SK-N-SH (cell line): Measurements from ENCODE around the gene APBA2. TPM values are rescaled to one million over a fixed set of nuclear protein-coding genes. Genes with fewer than 3 reads are reported as not detected.

Source experiments
- CTCF ChIA-PET: fragments of 300-600, 350-600 bp; formaldehyde crosslinking; extraction: SDS; loops from one replicate; lab custom pipeline; 2021; lab: Yijun Ruan, JAX
- POLR2A ChIA-PET: fragments of 350-600 bp; sonication (Branson Sonifier 250); formaldehyde crosslinking; extraction: SDS; loops from one replicate; lab custom pipeline; 2020; ENCODE audit warnings: antibody characterized with exemption, inconsistent platforms; lab: Yijun Ruan, JAX
- DNase-seq: peaks from one replicate; pipeline ENCODE4 v3.0.0; 2012
- H2AFZ ChIP-seq: fragments of 200-600 bp; sonication (generic); 2 replicates; pipeline ENCODE4 v1.8.1; 2016; ENCODE audit warnings: antibody characterized with exemption, mild to moderate bottlenecking, low read depth
- H3F3A ChIP-seq: fragments of 200-600 bp; sonication (generic); replicated peaks from 2 replicates; pipeline ENCODE3; 2016; ENCODE audit warnings: antibody characterized with exemption, mild to moderate bottlenecking; ENCODE audit not compliant: insufficient read depth
- H3K27ac ChIP-seq, 2 experiments: fragments of 200-500 bp in 1 of 2; fragments of 200-600 bp in 1 of 2; sonication (Bioruptor generic) in 1 of 2; sonication (generic), shearing (Covaris generic) in 1 of 2; 2 replicates each; pipeline versions ENCODE4 v1.5.1 to v1.6.1; 2014 to 2016; ENCODE audit warnings: low read depth in 2 of 2, inconsistent platforms in 1 of 2, low read length in 1 of 2, mild to moderate bottlenecking in 1 of 2, mixed read lengths in 1 of 2
- H3K27me3 ChIP-seq: fragments of 200-600 bp; sonication (generic), shearing (Covaris generic); 2 replicates; pipeline ENCODE4 v1.6.1; 2016; ENCODE audit warnings: mixed run types; ENCODE audit not compliant: insufficient read depth
- H3K36me3 ChIP-seq, 2 experiments: fragments of 200-500 bp in 1 of 2; fragments of 200-600 bp in 1 of 2; sonication (Bioruptor generic) in 1 of 2; sonication (generic) in 1 of 2; replicated peaks in 1 of 2; 2 replicates each; pipeline versions ENCODE3 to v1.5.1; 2014 to 2016; ENCODE audit warnings: low read length in 1 of 2, mild to moderate bottlenecking in 1 of 2; ENCODE audit not compliant: insufficient read depth in 2 of 2, control insufficient read depth in 1 of 2
- H3K4me1 ChIP-seq, 2 experiments: fragments of 200-500 bp in 1 of 2; fragments of 200-600 bp in 1 of 2; sonication (Bioruptor generic) in 1 of 2; sonication (generic), shearing (Covaris generic) in 1 of 2; 2 replicates each; pipeline versions ENCODE4 v1.5.1 to v1.6.1; 2014 to 2016; ENCODE audit warnings: low read depth in 1 of 2, low read length in 1 of 2, mixed run types in 1 of 2; ENCODE audit not compliant: insufficient read depth in 2 of 2, control insufficient read depth in 1 of 2
- H3K4me2 ChIP-seq: fragments of 200-600 bp; sonication (generic), shearing (Covaris generic); 2 replicates; pipeline ENCODE4 v1.6.1; 2017; ENCODE audit warnings: mixed run types
- H3K4me3 ChIP-seq, 2 experiments: fragments of 200-500 bp in 1 of 2; fragments of 200-600 bp in 1 of 2; sonication (Bioruptor generic) in 1 of 2; sonication (generic), shearing (Covaris generic) in 1 of 2; 2 replicates each; pipeline versions ENCODE4 v1.5.1 to v1.8.1; 2014 to 2016; ENCODE audit warnings: low read depth in 2 of 2, inconsistent platforms in 1 of 2, low read length in 1 of 2, mild to moderate bottlenecking in 1 of 2, mixed read lengths in 1 of 2, moderate library complexity in 1 of 2
- H3K79me2 ChIP-seq: fragments of 200-600 bp; sonication (generic); 2 replicates; pipeline ENCODE4 v1.8.1; 2017; ENCODE audit warnings: mild to moderate bottlenecking; ENCODE audit not compliant: insufficient read depth
- H3K9ac ChIP-seq: fragments of 200-600 bp; sonication (generic); 2 replicates; pipeline ENCODE4 v1.6.1; 2017; ENCODE audit warnings: mixed run types
- H3K9me2 ChIP-seq: fragments of 200-600 bp; sonication (generic); 2 replicates; pipeline ENCODE4 v1.6.1; 2017; ENCODE audit warnings: mixed run types
- H3K9me3 ChIP-seq: fragments of 200-600 bp; sonication (generic); 2 replicates; pipeline ENCODE4 v1.6.1; 2017; ENCODE audit warnings: mixed run types, mild to moderate bottlenecking, moderate library complexity
- H4K20me1 ChIP-seq: fragments of 200-600 bp; sonication (generic); 2 replicates; pipeline ENCODE4 v1.6.1; 2017; ENCODE audit warnings: mild to moderate bottlenecking, mixed run types; ENCODE audit not compliant: insufficient read depth
- ELF1 ChIP-seq: IDR thresholded peaks from 2 replicates; pipeline ENCODE4 v1.4.0; 2012
- EP300 ChIP-seq, 2 experiments: IDR thresholded peaks; 2 replicates each; pipeline versions ENCODE4 v1.4.0 to v1.6.1; 2012; ENCODE audit warnings: borderline replicate concordance in 1 of 2, low read depth in 1 of 2, low read length in 1 of 2
- FOXJ3 ChIP-seq: sonication (generic); formaldehyde crosslinking; IDR thresholded peaks from 2 replicates; pipeline ENCODE4 v1.5.1; 2020; ENCODE audit warnings: mild to moderate bottlenecking, missing genetic modification reagents
- GATA2 ChIP-seq: sonication (generic); formaldehyde crosslinking; IDR thresholded peaks from 2 replicates; pipeline ENCODE4 v1.5.0; 2020; ENCODE audit warnings: mild to moderate bottlenecking, missing genetic modification reagents
- MEF2A ChIP-seq: IDR thresholded peaks from 2 replicates; pipeline ENCODE4 v1.4.0; 2012; ENCODE audit warnings: low read depth, borderline replicate concordance
- MXI1 ChIP-seq: IDR thresholded peaks from 2 replicates; pipeline ENCODE4 v1.6.1; 2012; ENCODE audit warnings: mild to moderate bottlenecking, low read depth, low read length, improper control_type of control experiment
- NFIC ChIP-seq: IDR thresholded peaks from 2 replicates; pipeline ENCODE4 v1.4.0; 2012; ENCODE audit warnings: borderline replicate concordance
- RCOR1 ChIP-seq: fragments of 150-350 bp; IDR thresholded peaks from 2 replicates; pipeline ENCODE4 v1.6.1; 2017; ENCODE audit warnings: antibody characterized with exemption, low read length
- RXRA ChIP-seq: IDR thresholded peaks from 2 replicates; pipeline ENCODE4 v1.4.0; 2012; ENCODE audit warnings: low read depth, mild to moderate bottlenecking, borderline replicate concordance
- SIN3A ChIP-seq: IDR thresholded peaks from 2 replicates; pipeline ENCODE4 v1.6.1; 2012; ENCODE audit warnings: low read depth, mild to moderate bottlenecking, low read length, moderate library complexity, borderline replicate concordance
- SMC3 ChIP-seq: IDR thresholded peaks from 2 replicates; pipeline ENCODE4 v1.6.1; 2012; ENCODE audit warnings: low read depth, low read length, improper control_type of control experiment
- TAF1 ChIP-seq: IDR thresholded peaks from 2 replicates; pipeline ENCODE4 v1.6.1; 2012; ENCODE audit warnings: low read depth, mild to moderate bottlenecking, low read length, moderate library complexity, borderline replicate concordance
- TCF12 ChIP-seq: IDR thresholded peaks from 2 replicates; pipeline ENCODE4 v1.4.0; 2012
- YY1 ChIP-seq: IDR thresholded peaks from 2 replicates; pipeline ENCODE4 v1.4.0; 2012; ENCODE audit warnings: low read depth, mild to moderate bottlenecking
- WGBS: methylation state at CpG from one replicate; pipeline ENCODE4 v1.1.6; 2017; ENCODE audit warnings: low lambda C conversion rate; 5-methylcytosine and 5-hydroxymethylcytosine counted together
- polyA plus RNA-seq, 3 experiments: library from polyadenylated mRNA; depleted of rRNA; stranded (reverse); fragments of >200 nt; gene quantifications; 2 replicates each; pipeline ENCODE4 v1.2.3, GENCODE V29; 2012
- TF ChIP-seq, protein P1 (sequence below): IDR thresholded peaks from 2 replicates; pipeline ENCODE4 v1.4.0; 2012; ENCODE audit warnings: low read depth, borderline replicate concordance
- TF ChIP-seq, protein P2 (sequence below): fragments of 200-600 bp; sonication (generic); IDR thresholded peaks from 2 replicates; pipeline ENCODE4 v1.6.1; 2017; ENCODE audit warnings: antibody characterized with exemption, mild to moderate bottlenecking, moderate library complexity
- TF ChIP-seq, protein P3 (sequence below): IDR thresholded peaks from 2 replicates; pipeline ENCODE4 v1.6.1; 2012; ENCODE audit warnings: mild to moderate bottlenecking, low read depth, low read length, moderate library complexity
- TF ChIP-seq, protein P4 (sequence below): IDR thresholded peaks from 2 replicates; pipeline ENCODE4; 2012
- TF ChIP-seq, protein P5 (sequence below): IDR thresholded peaks from 2 replicates; pipeline ENCODE4 v1.4.0; 2012; ENCODE audit warnings: low read depth

APBA2 gene
- polyA plus RNA-seq, 1 of the 3 experiments (the other 2 are of a cell fraction), result 12.7 TPM

DNA sequence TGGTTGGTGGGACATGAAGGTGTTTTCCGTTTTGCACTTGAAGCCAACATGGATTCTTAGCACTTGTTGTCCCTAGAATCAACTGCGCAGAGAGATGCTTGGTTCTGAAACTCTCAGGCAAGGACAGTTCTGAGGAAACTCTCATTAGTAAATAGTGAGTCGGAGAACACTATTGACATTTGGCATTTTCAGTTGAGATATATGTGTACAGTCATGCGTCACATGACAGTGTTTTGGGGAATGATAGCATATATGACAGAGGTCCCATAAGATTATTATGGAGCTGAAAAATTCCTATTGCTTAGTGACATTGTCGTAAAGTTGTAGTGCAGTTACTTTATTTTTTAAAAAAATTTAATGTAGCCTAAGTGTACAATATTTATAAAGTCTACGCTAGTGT is 5.8 kb downstream of the APBA2 start:
- CTCF ChIA-PET, result no interaction called here
- H3K4me1 ChIP-seq, result peaks cover 0 to 38% of the 10 kb centered on the region in 2 experiments; a peak in 1 of 4 replicates
- no peaks in the 10 kb centered on the region for H3K27me3 ChIP-seq
- TF ChIP-seq, protein P1, sequence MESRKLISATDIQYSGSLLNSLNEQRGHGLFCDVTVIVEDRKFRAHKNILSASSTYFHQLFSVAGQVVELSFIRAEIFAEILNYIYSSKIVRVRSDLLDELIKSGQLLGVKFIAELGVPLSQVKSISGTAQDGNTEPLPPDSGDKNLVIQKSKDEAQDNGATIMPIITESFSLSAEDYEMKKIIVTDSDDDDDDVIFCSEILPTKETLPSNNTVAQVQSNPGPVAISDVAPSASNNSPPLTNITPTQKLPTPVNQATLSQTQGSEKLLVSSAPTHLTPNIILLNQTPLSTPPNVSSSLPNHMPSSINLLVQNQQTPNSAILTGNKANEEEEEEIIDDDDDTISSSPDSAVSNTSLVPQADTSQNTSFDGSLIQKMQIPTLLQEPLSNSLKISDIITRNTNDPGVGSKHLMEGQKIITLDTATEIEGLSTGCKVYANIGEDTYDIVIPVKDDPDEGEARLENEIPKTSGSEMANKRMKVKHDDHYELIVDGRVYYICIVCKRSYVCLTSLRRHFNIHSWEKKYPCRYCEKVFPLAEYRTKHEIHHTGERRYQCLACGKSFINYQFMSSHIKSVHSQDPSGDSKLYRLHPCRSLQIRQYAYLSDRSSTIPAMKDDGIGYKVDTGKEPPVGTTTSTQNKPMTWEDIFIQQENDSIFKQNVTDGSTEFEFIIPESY, result no peak
- TF ChIP-seq YY1 (no peak), EP300 (IDR thresholded peaks at IDR 0.05; ENCODE audit: borderline replicate concordance in 1 of 2, low read depth in 1 of 2, low read length in 1 of 2) (no peak), RCOR1 (no peak), FOXJ3 (CRISPR knock-in tag) (no peak), SMC3 (no peak), NFIC (no peak), RXRA (no peak), TCF12 (no peak), MXI1 (no peak), GATA2 (no peak), SIN3A (no peak), MEF2A (no peak), ELF1 (no peak), TAF1 (no peak)
- TF ChIP-seq, protein P2, sequence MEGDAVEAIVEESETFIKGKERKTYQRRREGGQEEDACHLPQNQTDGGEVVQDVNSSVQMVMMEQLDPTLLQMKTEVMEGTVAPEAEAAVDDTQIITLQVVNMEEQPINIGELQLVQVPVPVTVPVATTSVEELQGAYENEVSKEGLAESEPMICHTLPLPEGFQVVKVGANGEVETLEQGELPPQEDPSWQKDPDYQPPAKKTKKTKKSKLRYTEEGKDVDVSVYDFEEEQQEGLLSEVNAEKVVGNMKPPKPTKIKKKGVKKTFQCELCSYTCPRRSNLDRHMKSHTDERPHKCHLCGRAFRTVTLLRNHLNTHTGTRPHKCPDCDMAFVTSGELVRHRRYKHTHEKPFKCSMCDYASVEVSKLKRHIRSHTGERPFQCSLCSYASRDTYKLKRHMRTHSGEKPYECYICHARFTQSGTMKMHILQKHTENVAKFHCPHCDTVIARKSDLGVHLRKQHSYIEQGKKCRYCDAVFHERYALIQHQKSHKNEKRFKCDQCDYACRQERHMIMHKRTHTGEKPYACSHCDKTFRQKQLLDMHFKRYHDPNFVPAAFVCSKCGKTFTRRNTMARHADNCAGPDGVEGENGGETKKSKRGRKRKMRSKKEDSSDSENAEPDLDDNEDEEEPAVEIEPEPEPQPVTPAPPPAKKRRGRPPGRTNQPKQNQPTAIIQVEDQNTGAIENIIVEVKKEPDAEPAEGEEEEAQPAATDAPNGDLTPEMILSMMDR, result no peak
- TF ChIP-seq, protein P3, sequence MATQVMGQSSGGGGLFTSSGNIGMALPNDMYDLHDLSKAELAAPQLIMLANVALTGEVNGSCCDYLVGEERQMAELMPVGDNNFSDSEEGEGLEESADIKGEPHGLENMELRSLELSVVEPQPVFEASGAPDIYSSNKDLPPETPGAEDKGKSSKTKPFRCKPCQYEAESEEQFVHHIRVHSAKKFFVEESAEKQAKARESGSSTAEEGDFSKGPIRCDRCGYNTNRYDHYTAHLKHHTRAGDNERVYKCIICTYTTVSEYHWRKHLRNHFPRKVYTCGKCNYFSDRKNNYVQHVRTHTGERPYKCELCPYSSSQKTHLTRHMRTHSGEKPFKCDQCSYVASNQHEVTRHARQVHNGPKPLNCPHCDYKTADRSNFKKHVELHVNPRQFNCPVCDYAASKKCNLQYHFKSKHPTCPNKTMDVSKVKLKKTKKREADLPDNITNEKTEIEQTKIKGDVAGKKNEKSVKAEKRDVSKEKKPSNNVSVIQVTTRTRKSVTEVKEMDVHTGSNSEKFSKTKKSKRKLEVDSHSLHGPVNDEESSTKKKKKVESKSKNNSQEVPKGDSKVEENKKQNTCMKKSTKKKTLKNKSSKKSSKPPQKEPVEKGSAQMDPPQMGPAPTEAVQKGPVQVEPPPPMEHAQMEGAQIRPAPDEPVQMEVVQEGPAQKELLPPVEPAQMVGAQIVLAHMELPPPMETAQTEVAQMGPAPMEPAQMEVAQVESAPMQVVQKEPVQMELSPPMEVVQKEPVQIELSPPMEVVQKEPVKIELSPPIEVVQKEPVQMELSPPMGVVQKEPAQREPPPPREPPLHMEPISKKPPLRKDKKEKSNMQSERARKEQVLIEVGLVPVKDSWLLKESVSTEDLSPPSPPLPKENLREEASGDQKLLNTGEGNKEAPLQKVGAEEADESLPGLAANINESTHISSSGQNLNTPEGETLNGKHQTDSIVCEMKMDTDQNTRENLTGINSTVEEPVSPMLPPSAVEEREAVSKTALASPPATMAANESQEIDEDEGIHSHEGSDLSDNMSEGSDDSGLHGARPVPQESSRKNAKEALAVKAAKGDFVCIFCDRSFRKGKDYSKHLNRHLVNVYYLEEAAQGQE, result no peak
- TF ChIP-seq, protein P4, sequence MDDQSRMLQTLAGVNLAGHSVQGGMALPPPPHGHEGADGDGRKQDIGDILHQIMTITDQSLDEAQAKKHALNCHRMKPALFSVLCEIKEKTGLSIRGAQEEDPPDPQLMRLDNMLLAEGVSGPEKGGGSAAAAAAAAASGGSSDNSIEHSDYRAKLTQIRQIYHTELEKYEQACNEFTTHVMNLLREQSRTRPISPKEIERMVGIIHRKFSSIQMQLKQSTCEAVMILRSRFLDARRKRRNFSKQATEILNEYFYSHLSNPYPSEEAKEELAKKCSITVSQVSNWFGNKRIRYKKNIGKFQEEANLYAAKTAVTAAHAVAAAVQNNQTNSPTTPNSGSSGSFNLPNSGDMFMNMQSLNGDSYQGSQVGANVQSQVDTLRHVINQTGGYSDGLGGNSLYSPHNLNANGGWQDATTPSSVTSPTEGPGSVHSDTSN, result no peak
- TF ChIP-seq, protein P5, sequence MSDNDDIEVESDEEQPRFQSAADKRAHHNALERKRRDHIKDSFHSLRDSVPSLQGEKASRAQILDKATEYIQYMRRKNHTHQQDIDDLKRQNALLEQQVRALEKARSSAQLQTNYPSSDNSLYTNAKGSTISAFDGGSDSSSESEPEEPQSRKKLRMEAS, result no peak
- no peak overlapping the region for H2AFZ ChIP-seq
- no peak overlapping the region for H3K9ac ChIP-seq
- DNase-seq, result no peak
- no peaks in the 10 kb centered on the region for H3K9me3 ChIP-seq
- no peaks in the 10 kb centered on the region for H4K20me1 ChIP-seq
- H3K9me2 ChIP-seq, result no peaks in the 10 kb centered on the region
- no peak overlapping the region for H3K27ac ChIP-seq
- no peaks in the 10 kb centered on the region for H3K79me2 ChIP-seq
- no peaks in the 10 kb centered on the region for H3K36me3 ChIP-seq
- no peak overlapping the region for H3K4me2 ChIP-seq
- H3F3A ChIP-seq, result peaks cover under 1% of the 10 kb centered on the region
- H3K4me3 ChIP-seq, result no peak overlapping the region
- WGBS, result 82% methylated on average over 6 of the region's 6 CpGs
- POLR2A ChIA-PET, result no interaction called here
